ENCODE data around the gene DTX1.

GRCh38 chr12:113054948-113055486 lies 1.5 kb upstream of the DTX1 start:
- TF ChIP-seq POLR2A (IDR thresholded peaks at IDR 0.05; ENCODE audit: low read depth, low read length) (no peak), POLR2AphosphoS5 (IDR thresholded peaks at IDR 0.05; ENCODE audit: low read depth, low read length) (no peak), TAF1 (IDR thresholded peaks at IDR 0.05; ENCODE audit: low read depth, low read length) (no peak), SPI1 (IDR thresholded peaks at IDR 0.05; ENCODE audit: low read depth, low read length) (no peak)

All from GM12891 (cell line).